ENCODE measurements around the gene SLC25A18.

GRCh38 chr22:17579535-17579981 is 16.3 kb downstream of the SLC25A18 start:
- TF ChIP-seq, protein P1, sequence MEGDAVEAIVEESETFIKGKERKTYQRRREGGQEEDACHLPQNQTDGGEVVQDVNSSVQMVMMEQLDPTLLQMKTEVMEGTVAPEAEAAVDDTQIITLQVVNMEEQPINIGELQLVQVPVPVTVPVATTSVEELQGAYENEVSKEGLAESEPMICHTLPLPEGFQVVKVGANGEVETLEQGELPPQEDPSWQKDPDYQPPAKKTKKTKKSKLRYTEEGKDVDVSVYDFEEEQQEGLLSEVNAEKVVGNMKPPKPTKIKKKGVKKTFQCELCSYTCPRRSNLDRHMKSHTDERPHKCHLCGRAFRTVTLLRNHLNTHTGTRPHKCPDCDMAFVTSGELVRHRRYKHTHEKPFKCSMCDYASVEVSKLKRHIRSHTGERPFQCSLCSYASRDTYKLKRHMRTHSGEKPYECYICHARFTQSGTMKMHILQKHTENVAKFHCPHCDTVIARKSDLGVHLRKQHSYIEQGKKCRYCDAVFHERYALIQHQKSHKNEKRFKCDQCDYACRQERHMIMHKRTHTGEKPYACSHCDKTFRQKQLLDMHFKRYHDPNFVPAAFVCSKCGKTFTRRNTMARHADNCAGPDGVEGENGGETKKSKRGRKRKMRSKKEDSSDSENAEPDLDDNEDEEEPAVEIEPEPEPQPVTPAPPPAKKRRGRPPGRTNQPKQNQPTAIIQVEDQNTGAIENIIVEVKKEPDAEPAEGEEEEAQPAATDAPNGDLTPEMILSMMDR (conservative IDR thresholded peaks at IDR 0.05 in 1 of 2, IDR thresholded peaks at IDR 0.05 in 1 of 2; ENCODE audit: extremely low read depth in 1 of 2, insufficient read depth in 1 of 2, low read depth in 1 of 2, low read length in 2 of 2): no peak
- TF ChIP-seq EZH2 (IDR thresholded peaks at IDR 0.05; ENCODE audit: borderline replicate concordance, low read length): no peak
